IMR-90 (cell line): ENCODE data around the gene BAIAP2. TPM values are rescaled to one million over a fixed set of nuclear protein-coding genes. Genes with fewer than 3 reads are reported as not detected.

ENCODE experiments used
- ATAC-seq: fragments of 200-7000 bp; cut with Tn5 transposase; 2 replicates; pipeline ENCODE4 v1.9.1; 2020; ENCODE audit warnings: low read depth, mild to moderate bottlenecking, moderate library complexity
- BruUV-seq: library from RNA; stranded (reverse); fragments of 400-500 nt; replicated peaks from 2 replicates; lab custom pipeline; 2021; lab: Mats Ljungman, UMichigan
- CTCF ChIA-PET: fragments of 300-600 bp; formaldehyde crosslinking; extraction: SDS; loops from one replicate; lab custom pipeline; 2021; ENCODE audit warnings: antibody characterized with exemption; lab: Yijun Ruan, JAX
- POLR2A ChIA-PET: fragments of 300-600 bp; sonication (Branson Sonifier 250); formaldehyde crosslinking; loops from one replicate; lab custom pipeline; 2022; ENCODE audit warnings: antibody characterized with exemption; ENCODE audit not compliant: unreplicated experiment; lab: Charles Lee
- DNase-seq: peaks from one replicate; pipeline ENCODE4 v3.0.0; 2013
- H2AFZ ChIP-seq: replicated peaks from 2 replicates; pipeline ENCODE3; 2013; ENCODE audit warnings: low read length, mild to moderate bottlenecking; ENCODE audit not compliant: poor library complexity
- H2AK5ac ChIP-seq: 2 replicates; pipeline ENCODE4 v1.6.1; 2013; ENCODE audit warnings: low read depth, low read length, inconsistent platforms
- H2AK9ac ChIP-seq: replicated peaks from 2 replicates; pipeline ENCODE3; 2013; ENCODE audit warnings: mild to moderate bottlenecking, low read depth, low read length, moderate library complexity; ENCODE audit not compliant: poor library complexity
- H2BK120ac ChIP-seq: 2 replicates; pipeline ENCODE4 v1.6.1; 2013; ENCODE audit warnings: low read depth, low read length, inconsistent platforms
- H2BK15ac ChIP-seq: 3 replicates; pipeline ENCODE4 v1.6.1; 2013; ENCODE audit warnings: low read depth, low read length, inconsistent platforms
- H2BK20ac ChIP-seq: 2 replicates; pipeline ENCODE4 v1.6.1; 2013; ENCODE audit warnings: low read depth, mild to moderate bottlenecking, inconsistent platforms, low read length, moderate library complexity
- H2BK5ac ChIP-seq: 2 replicates; pipeline ENCODE4 v1.6.1; 2013; ENCODE audit warnings: mild to moderate bottlenecking, low read depth, low read length, inconsistent platforms; ENCODE audit not compliant: poor library complexity, severe bottlenecking
- H3K14ac ChIP-seq: replicated peaks from 2 replicates; pipeline ENCODE4 v1.6.1; 2013; ENCODE audit warnings: low read depth, low read length, inconsistent platforms
- H3K18ac ChIP-seq: 2 replicates; pipeline ENCODE4 v1.6.1; 2013; ENCODE audit warnings: low read depth, low read length, control low read depth
- H3K23ac ChIP-seq: 2 replicates; pipeline ENCODE4 v1.6.1; 2013; ENCODE audit warnings: low read depth, low read length, inconsistent platforms
- H3K27ac ChIP-seq: 2 replicates; pipeline ENCODE4 v1.5.1; 2013; ENCODE audit warnings: mild to moderate bottlenecking, control low read depth, low read length; ENCODE audit not compliant: insufficient read depth
- H3K27me3 ChIP-seq: 2 replicates; pipeline ENCODE4 v1.6.1; 2013; ENCODE audit warnings: low read length; ENCODE audit not compliant: control insufficient read depth, insufficient read depth
- H3K36me3 ChIP-seq: 2 replicates; pipeline ENCODE4 v1.6.1; 2013; ENCODE audit warnings: low read length, mixed read lengths; ENCODE audit not compliant: control insufficient read depth, insufficient read depth
- H3K4ac ChIP-seq: 2 replicates; pipeline ENCODE4 v1.6.1; 2013; ENCODE audit warnings: low read depth, low read length, inconsistent platforms
- H3K4me1 ChIP-seq: 2 replicates; pipeline ENCODE4 v1.6.1; 2013; ENCODE audit warnings: low read length, mixed read lengths; ENCODE audit not compliant: control insufficient read depth, insufficient read depth
- H3K4me2 ChIP-seq: 2 replicates; pipeline ENCODE4 v1.6.1; 2013; ENCODE audit warnings: low read depth, mild to moderate bottlenecking, control low read depth, low read length, moderate library complexity
- H3K4me3 ChIP-seq: 2 replicates; pipeline ENCODE4 v1.5.1; 2013; ENCODE audit warnings: low read depth, mild to moderate bottlenecking, control low read depth, low read length, moderate library complexity; ENCODE audit not compliant: insufficient read depth
- H3K56ac ChIP-seq: 2 replicates; pipeline ENCODE4 v1.6.1; 2013; ENCODE audit warnings: low read length, inconsistent platforms; ENCODE audit not compliant: insufficient read depth; ENCODE audit errors: extremely low read depth
- H3K79me1 ChIP-seq, 2 experiments: 2 replicates each; pipeline ENCODE4 v1.6.1; 2013; ENCODE audit warnings: low read length in 2 of 2, inconsistent platforms in 1 of 2, low read depth in 1 of 2
- H3K9ac ChIP-seq: 2 replicates; pipeline ENCODE4 v1.6.1; 2013; ENCODE audit warnings: low read depth, low read length, control low read depth
- H3K9me1 ChIP-seq: 2 replicates; pipeline ENCODE4 v1.6.1; 2013; ENCODE audit warnings: low read length, inconsistent platforms; ENCODE audit not compliant: insufficient read depth
- H3K9me3 ChIP-seq: 2 replicates; pipeline ENCODE4 v1.6.1; 2013; ENCODE audit warnings: low read length; ENCODE audit not compliant: control insufficient read depth, insufficient read depth
- H4K20me1 ChIP-seq: 2 replicates; pipeline ENCODE4 v1.6.1; 2013; ENCODE audit warnings: low read length, inconsistent platforms; ENCODE audit not compliant: insufficient read depth
- H4K5ac ChIP-seq: 2 replicates; pipeline ENCODE4 v1.6.1; 2013; ENCODE audit warnings: mild to moderate bottlenecking, low read depth, low read length, control low read depth
- H4K8ac ChIP-seq, 2 experiments: 2 replicates each; pipeline ENCODE4 v1.6.1; 2013; ENCODE audit warnings: low read depth in 2 of 2, low read length in 2 of 2, control low read depth in 1 of 2, inconsistent platforms in 1 of 2
- H4K91ac ChIP-seq: 2 replicates; pipeline ENCODE4 v1.6.1; 2013; ENCODE audit warnings: low read depth, low read length, inconsistent platforms; ENCODE audit not compliant: insufficient read depth
- BHLHE40 ChIP-seq: fragments of 150-350 bp; IDR thresholded peaks from 2 replicates; pipeline ENCODE4 v1.6.1; 2016; ENCODE audit warnings: mild to moderate bottlenecking, low read depth, low read length
- CEBPB ChIP-seq: IDR thresholded peaks from 2 replicates; pipeline ENCODE4 v1.6.1; 2012; ENCODE audit warnings: low read depth, low read length, improper control_type of control experiment
- CHD1 ChIP-seq: IDR thresholded peaks from 2 replicates; pipeline ENCODE4 v1.6.1; 2012; ENCODE audit warnings: low read depth, low read length, improper control_type of control experiment
- FOS ChIP-seq: fragments of 150-350 bp; IDR thresholded peaks from 2 replicates; pipeline ENCODE4 v1.6.1; 2016; ENCODE audit warnings: low read depth, low read length
- MAFK ChIP-seq: IDR thresholded peaks from 2 replicates; pipeline ENCODE4 v1.6.1; 2012; ENCODE audit warnings: low read depth, low read length, improper control_type of control experiment
- MAZ ChIP-seq: IDR thresholded peaks from 2 replicates; pipeline ENCODE4 v1.6.1; 2012; ENCODE audit warnings: low read depth, mild to moderate bottlenecking, low read length, improper control_type of control experiment, moderate library complexity, borderline replicate concordance
- MXI1 ChIP-seq: IDR thresholded peaks from 2 replicates; pipeline ENCODE4 v1.6.1; 2012; ENCODE audit warnings: low read depth, mild to moderate bottlenecking, low read length, moderate library complexity, borderline replicate concordance
- NFE2L2 ChIP-seq: fragments of 150-350 bp; IDR thresholded peaks from 2 replicates; pipeline ENCODE4 v1.6.1; 2016; ENCODE audit warnings: low read depth, mild to moderate bottlenecking, low read length
- POLR2A ChIP-seq: IDR thresholded peaks from 2 replicates; pipeline ENCODE4 v1.6.1; 2012; ENCODE audit warnings: mild to moderate bottlenecking, low read depth, low read length
- RAD21 ChIP-seq: IDR thresholded peaks from 2 replicates; pipeline ENCODE4 v1.6.1; 2012; ENCODE audit warnings: low read length, improper control_type of control experiment
- RCOR1 ChIP-seq: IDR thresholded peaks from 2 replicates; pipeline ENCODE4 v1.6.1; 2012; ENCODE audit warnings: mild to moderate bottlenecking, low read length, improper control_type of control experiment; ENCODE audit not compliant: insufficient replicate concordance
- RFX5 ChIP-seq: IDR thresholded peaks from 2 replicates; pipeline ENCODE4 v1.8.0; 2012; ENCODE audit warnings: low read depth, mild to moderate bottlenecking, low read length, moderate library complexity
- SMC3 ChIP-seq: fragments of 150-350 bp; IDR thresholded peaks from 2 replicates; pipeline ENCODE4 v1.6.1; 2016; ENCODE audit warnings: low read depth, mild to moderate bottlenecking, antibody characterized with exemption, low read length, moderate library complexity
- USF2 ChIP-seq: fragments of 150-350 bp; IDR thresholded peaks from 2 replicates; pipeline ENCODE4 v1.6.1; 2017; ENCODE audit warnings: mild to moderate bottlenecking, antibody characterized with exemption, low read length, low read depth
- WGBS, 2 experiments: methylation state at CpG; one replicate each; pipeline versions ENCODE4 v1.1.5 to v1.1.7; 2013; ENCODE audit warnings: missing lambda C conversion rate in 2 of 2; ENCODE audit not compliant: insufficient read length in 1 of 2; ENCODE audit errors: extremely low coverage in 2 of 2; 5-methylcytosine and 5-hydroxymethylcytosine counted together
- dilution Hi-C: fragments of 300-500 bp; cut with HindIII; formaldehyde crosslinking; loops from one replicate; pipeline ENCODE4 v1.14.3; 2018; ENCODE audit warnings: low sequenced_read_pairs; ENCODE audit not compliant: unreplicated experiment
- in situ Hi-C: fragments of 300-500 bp; cut with MboI; formaldehyde crosslinking; loops from 3 replicates; pipeline ENCODE4 v1.14.3; 2019; ENCODE audit warnings: low sequenced_read_pairs, inconsistent platforms, mixed read lengths
- intact Hi-C: fragments of 100-400 bp; cut with micrococcal nuclease; formaldehyde crosslinking; loops from 2 replicates; pipeline ENCODE4 v1.10.0; 2022
- polyA plus RNA-seq, 3 experiments: library from polyadenylated mRNA; depleted of rRNA; stranded (reverse); fragments of >200 nt; gene quantifications; 2 replicates each; pipeline ENCODE4 v1.2.3, GENCODE V29; 2012; ENCODE audit warnings: low replicate concordance in 1 of 3
- total RNA-seq: library from RNA; depleted of rRNA; stranded (reverse); fragments of >200 nt; gene quantifications from 2 replicates; pipeline ENCODE4 v1.2.3, GENCODE V29; 2012
- TF ChIP-seq, protein P1 (sequence below): conservative IDR thresholded peaks from 2 replicates; pipeline ENCODE4 v1.5.1; 2012; ENCODE audit warnings: mild to moderate bottlenecking, low read depth, low read length, improper control_type of control experiment
- TF ChIP-seq, protein P2 (sequence below): fragments of 150-350 bp; IDR thresholded peaks from 2 replicates; pipeline ENCODE4 v1.6.1; 2016; ENCODE audit warnings: low read depth, mild to moderate bottlenecking, low read length, moderate library complexity, borderline replicate concordance

Gene BAIAP2
- total and polyA plus RNA-seq, 2 of the 4 experiments (the other 2 are of a cell fraction): 18.3 to 32.6 TPM

- Histone ChIP-seq H3K9ac (no peak overlapping the region), H3K4me1 (peaks cover 31% of the 10 kb centered on the region), H4K8ac (no peak overlapping the region), H4K20me1 (peaks cover 9% of the 10 kb centered on the region), H2AFZ (no peak overlapping the region), H2AK9ac (peak overlapping the region; percentile 53), H3K4ac (no peak overlapping the region), H2BK120ac (no peak overlapping the region), H3K9me1 (peaks cover 10% of the 10 kb centered on the region; the same call in 1 of the 2 replicates), H3K14ac (no peak overlapping the region), H3K4me2 (no peak overlapping the region), H2BK5ac (no peak overlapping the region), H3K27me3 (no peaks in the 10 kb centered on the region), H2BK15ac (no peak overlapping the region), H3K27ac (no peak overlapping the region), H2BK20ac (no peak overlapping the region), H3K4me3 (no peak overlapping the region), H3K79me1 (peaks cover 0 to 10% of the 10 kb centered on the region in 2 experiments; a peak in 1 of 4 replicates), H3K18ac (no peak overlapping the region), H3K36me3 (peaks cover 4% of the 10 kb centered on the region; the same call in 1 of the 2 replicates), H3K56ac (no peak overlapping the region), H3K23ac (no peak overlapping the region), H4K91ac (no peak overlapping the region), H2AK5ac (peak overlapping the region; percentile 28; the same call in 1 of the 2 replicates), H4K5ac (no peak overlapping the region), H3K9me3 (no peaks in the 10 kb centered on the region)
- ATAC-seq: no peak
- ChIA-PET POLR2A (no interaction called here), CTCF (no interaction called here)
- in situ Hi-C loops: no loop called here
- 89% methylated on average over 17 of the region's 24 CpGs; no CpG with 5 or more reads in 1 of the 2 experiments for WGBS, 2 experiments
- no peak for DNase-seq
- dilution Hi-C loops: no loop called here
- no peak for TF ChIP-seq MAZ
- TF ChIP-seq USF2: no peak
- no peak for TF ChIP-seq NFE2L2
- TF ChIP-seq, protein P1, sequence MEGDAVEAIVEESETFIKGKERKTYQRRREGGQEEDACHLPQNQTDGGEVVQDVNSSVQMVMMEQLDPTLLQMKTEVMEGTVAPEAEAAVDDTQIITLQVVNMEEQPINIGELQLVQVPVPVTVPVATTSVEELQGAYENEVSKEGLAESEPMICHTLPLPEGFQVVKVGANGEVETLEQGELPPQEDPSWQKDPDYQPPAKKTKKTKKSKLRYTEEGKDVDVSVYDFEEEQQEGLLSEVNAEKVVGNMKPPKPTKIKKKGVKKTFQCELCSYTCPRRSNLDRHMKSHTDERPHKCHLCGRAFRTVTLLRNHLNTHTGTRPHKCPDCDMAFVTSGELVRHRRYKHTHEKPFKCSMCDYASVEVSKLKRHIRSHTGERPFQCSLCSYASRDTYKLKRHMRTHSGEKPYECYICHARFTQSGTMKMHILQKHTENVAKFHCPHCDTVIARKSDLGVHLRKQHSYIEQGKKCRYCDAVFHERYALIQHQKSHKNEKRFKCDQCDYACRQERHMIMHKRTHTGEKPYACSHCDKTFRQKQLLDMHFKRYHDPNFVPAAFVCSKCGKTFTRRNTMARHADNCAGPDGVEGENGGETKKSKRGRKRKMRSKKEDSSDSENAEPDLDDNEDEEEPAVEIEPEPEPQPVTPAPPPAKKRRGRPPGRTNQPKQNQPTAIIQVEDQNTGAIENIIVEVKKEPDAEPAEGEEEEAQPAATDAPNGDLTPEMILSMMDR: no peak
- TF ChIP-seq, protein P2, sequence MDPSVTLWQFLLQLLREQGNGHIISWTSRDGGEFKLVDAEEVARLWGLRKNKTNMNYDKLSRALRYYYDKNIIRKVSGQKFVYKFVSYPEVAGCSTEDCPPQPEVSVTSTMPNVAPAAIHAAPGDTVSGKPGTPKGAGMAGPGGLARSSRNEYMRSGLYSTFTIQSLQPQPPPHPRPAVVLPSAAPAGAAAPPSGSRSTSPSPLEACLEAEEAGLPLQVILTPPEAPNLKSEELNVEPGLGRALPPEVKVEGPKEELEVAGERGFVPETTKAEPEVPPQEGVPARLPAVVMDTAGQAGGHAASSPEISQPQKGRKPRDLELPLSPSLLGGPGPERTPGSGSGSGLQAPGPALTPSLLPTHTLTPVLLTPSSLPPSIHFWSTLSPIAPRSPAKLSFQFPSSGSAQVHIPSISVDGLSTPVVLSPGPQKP: no peak
- no peak for TF ChIP-seq SMC3
- no peak for TF ChIP-seq CHD1
- no peak for TF ChIP-seq POLR2A
- no peak for TF ChIP-seq MAFK
- TF ChIP-seq RAD21: no peak
- TF ChIP-seq RCOR1: no peak
- TF ChIP-seq CEBPB: no peak
- no peak for TF ChIP-seq BHLHE40
- TF ChIP-seq RFX5: no peak
- TF ChIP-seq MXI1: no peak
- TF ChIP-seq FOS: no peak
- intact Hi-C loops: no loop called here
- no TSS peak for BruUV-seq
These were observed 57.7 kb downstream of the BAIAP2 start for GRCh38 chr17:81092518-81093095.
